GM23338 (cell line): Measurements from ENCODE around the gene NFIA. TPM values are rescaled to one million over a fixed set of nuclear protein-coding genes. Genes with fewer than 3 reads are reported as not detected.

Source experiments
- ATAC-seq: fragments of 200-7000 bp; cut with Tn5 transposase; 3 replicates; pipeline ENCODE4 v1.9.1; 2020
- DNase-seq: peaks from one replicate; pipeline ENCODE4 v3.0.0-alpha.2; 2015; ENCODE audit warnings: low spot score
- H2AFZ ChIP-seq: fragments of 200-600 bp; sonication (generic); 2 replicates; pipeline ENCODE4 v1.8.0; 2016; ENCODE audit warnings: antibody characterized with exemption, mild to moderate bottlenecking, moderate library complexity
- H3F3A ChIP-seq: fragments of 200-600 bp; sonication (generic); replicated peaks from 2 replicates; pipeline ENCODE4 v1.8.0; 2017; ENCODE audit warnings: antibody characterized with exemption, mixed run types, low read depth
- H3K27ac ChIP-seq: fragments of 200-600 bp; sonication (generic); 2 replicates; pipeline ENCODE4 v1.6.1; 2016; ENCODE audit warnings: low read depth
- H3K27me3 ChIP-seq: fragments of 200-600 bp; sonication (generic); 2 replicates; pipeline ENCODE4 v1.8.0; 2016; ENCODE audit warnings: mild to moderate bottlenecking, mixed run types, moderate library complexity; ENCODE audit not compliant: insufficient read depth
- H3K36me3 ChIP-seq: fragments of 200-600 bp; sonication (generic); 2 replicates; pipeline ENCODE4 v1.8.0; 2016; ENCODE audit warnings: mild to moderate bottlenecking; ENCODE audit not compliant: insufficient read depth
- H3K4me1 ChIP-seq: fragments of 200-600 bp; sonication (generic); 2 replicates; pipeline ENCODE4 v1.8.0; 2016; ENCODE audit warnings: mild to moderate bottlenecking, moderate library complexity; ENCODE audit not compliant: insufficient read depth
- H3K4me2 ChIP-seq: fragments of 200-600 bp; sonication (generic); 2 replicates; pipeline ENCODE4 v1.7.1; 2017; ENCODE audit warnings: mixed run types
- H3K4me3 ChIP-seq: fragments of 200-600 bp; sonication (generic); 2 replicates; pipeline ENCODE4 v1.6.1; 2016; ENCODE audit warnings: mixed run types
- H3K79me2 ChIP-seq: fragments of 200-600 bp; sonication (generic); replicated peaks from 2 replicates; pipeline ENCODE4 v1.8.0; 2017; ENCODE audit warnings: mild to moderate bottlenecking; ENCODE audit not compliant: insufficient read depth
- H3K9me2 ChIP-seq: fragments of 200-600 bp; sonication (generic); 2 replicates; pipeline ENCODE4 v1.8.0; 2017; ENCODE audit not compliant: insufficient read depth
- H4K20me1 ChIP-seq: fragments of 200-600 bp; sonication (generic); replicated peaks from 2 replicates; pipeline ENCODE4 v1.8.0; 2017; ENCODE audit warnings: mild to moderate bottlenecking; ENCODE audit not compliant: insufficient read depth
- H3K27ac Mint-ChIP-seq: 2 replicates; pipeline ENCODE4 v1.8.0; 2020; ENCODE audit warnings: inconsistent platforms, mild to moderate bottlenecking, moderate library complexity, mixed read lengths
- H3K27me3 Mint-ChIP-seq: 3 replicates; pipeline ENCODE4 v1.8.0; 2022; ENCODE audit warnings: low read depth, mild to moderate bottlenecking, moderate library complexity, mixed read lengths, inconsistent platforms; ENCODE audit not compliant: insufficient read depth, poor library complexity
- H3K36me3 Mint-ChIP-seq: 3 replicates; pipeline ENCODE4 v1.8.0; 2021; ENCODE audit warnings: low read depth, mild to moderate bottlenecking, inconsistent platforms, moderate library complexity, mixed read lengths
- H3K4me1 Mint-ChIP-seq: 3 replicates; pipeline ENCODE4 v1.8.0; 2020; ENCODE audit warnings: mild to moderate bottlenecking, inconsistent platforms, mixed read lengths
- H3K4me3 Mint-ChIP-seq: 3 replicates; pipeline ENCODE4 v1.8.0; 2021; ENCODE audit warnings: moderate library complexity, mild to moderate bottlenecking, inconsistent platforms, mixed read lengths
- H3K9me3 Mint-ChIP-seq: 3 replicates; pipeline ENCODE4 v1.8.0; 2020; ENCODE audit warnings: moderate library complexity, mild to moderate bottlenecking, inconsistent platforms, mixed read lengths
- CREB1 ChIP-seq: fragments of 250-450 bp; sonication (Bioruptor Pico); IDR thresholded peaks from 2 replicates; pipeline ENCODE4 v1.5.0; 2020; ENCODE audit warnings: low read depth, mild to moderate bottlenecking, moderate library complexity
- ETS1 ChIP-seq: IDR thresholded peaks from 2 replicates; pipeline ENCODE4 v1.6.1; 2016; ENCODE audit warnings: antibody characterized with exemption
- EZH2 ChIP-seq: fragments of 200-600 bp; sonication (generic); IDR thresholded peaks from one replicate; pipeline ENCODE4 v1.8.0; 2017; ENCODE audit warnings: antibody characterized with exemption, mild to moderate bottlenecking, low read depth; ENCODE audit not compliant: unreplicated experiment
- NANOG ChIP-seq: IDR thresholded peaks from 2 replicates; pipeline ENCODE4 v1.6.1; 2016; ENCODE audit warnings: antibody characterized with exemption, borderline replicate concordance
- REST ChIP-seq: IDR thresholded peaks from one replicate; pipeline ENCODE4 v1.6.1; 2018; ENCODE audit warnings: antibody characterized with exemption; ENCODE audit not compliant: unreplicated experiment
- ZNF114 ChIP-seq: fragments of 250-450 bp; sonication (Bioruptor Pico); IDR thresholded peaks from 2 replicates; pipeline ENCODE4 v1.5.0; 2020; ENCODE audit warnings: mild to moderate bottlenecking, moderate library complexity
- ZNF331 ChIP-seq: fragments of 250-450 bp; sonication (Bioruptor Pico); IDR thresholded peaks from 2 replicates; pipeline ENCODE4 v1.5.0; 2020; ENCODE audit warnings: low read depth, mild to moderate bottlenecking, moderate library complexity
- polyA plus RNA-seq: library from polyadenylated mRNA; unstranded; fragments of >200 nt; fragmentation: Nextera tagmentation; extraction: Ambion mirVana; gene quantifications from 2 replicates; pipeline ENCODE4 v1.2.1, GENCODE V29; 2016
- total RNA-seq: library from RNA; depleted of rRNA; stranded (reverse); fragments of >200 nt; shearing (Covaris generic); gene quantifications from 2 replicates; pipeline ENCODE4 v1.2.3, GENCODE V29; 2014
- TF ChIP-seq, protein P1 (sequence below), 2 experiments: fragments of 200-600 bp in 1 of 2; sonication (generic) in 1 of 2; conservative IDR thresholded peaks; 2 replicates each; pipeline versions ENCODE4 v1.5.1 to v1.6.1; 2016 to 2017; ENCODE audit warnings: antibody characterized with exemption in 2 of 2, low read depth in 2 of 2, mild to moderate bottlenecking in 2 of 2, moderate library complexity in 1 of 2

Gene NFIA
- total and polyA plus RNA-seq, 2 experiments from 2014 or later, result 0.97 to 2.3 TPM

DNA sequence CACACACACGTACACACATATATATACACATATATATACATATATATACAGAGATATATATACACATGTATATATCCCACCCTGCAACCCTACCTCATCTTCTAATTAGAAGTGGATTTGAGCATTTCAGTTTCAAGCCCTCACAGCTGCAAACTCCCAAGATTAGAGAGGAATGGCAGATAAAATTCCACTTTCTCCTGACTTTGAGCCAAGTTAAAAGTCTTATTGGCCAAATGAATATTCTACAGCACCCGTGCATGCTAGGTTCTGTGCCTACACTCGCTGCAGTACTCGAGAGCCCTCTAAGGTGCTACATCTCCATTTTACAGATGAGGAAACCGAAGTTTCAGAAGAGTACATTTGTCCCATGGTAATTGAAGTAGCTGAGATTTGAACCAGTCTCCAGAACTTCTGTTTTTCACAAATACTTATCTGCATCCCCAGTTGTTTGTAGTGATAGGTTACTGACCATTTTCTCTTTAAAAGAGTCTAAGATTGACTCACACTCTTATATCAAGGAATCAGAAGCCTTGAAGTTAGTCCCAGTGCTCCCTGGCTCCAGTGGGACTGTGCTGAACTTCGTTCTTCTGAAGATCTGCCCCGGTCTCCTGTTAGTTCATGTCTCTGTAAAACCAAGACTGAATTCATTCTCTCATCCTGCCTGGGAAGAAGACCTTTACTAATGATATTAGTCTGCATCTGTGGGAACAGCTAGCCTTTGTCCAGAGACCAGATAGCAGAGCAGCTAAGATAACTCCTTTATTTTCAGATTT, 350.4 kb downstream of the NFIA start:
- Mint-ChIP-seq H3K27me3 (no peaks in the 10 kb centered on the region), H3K4me1 (peaks cover 7% of the 10 kb centered on the region), H3K36me3 (no peaks in the 10 kb centered on the region), H3K9me3 (no peaks in the 10 kb centered on the region), H3K4me3 (no peak overlapping the region), H3K27ac (no peak overlapping the region)
- ATAC-seq, result no peak
- TF ChIP-seq, protein P1, sequence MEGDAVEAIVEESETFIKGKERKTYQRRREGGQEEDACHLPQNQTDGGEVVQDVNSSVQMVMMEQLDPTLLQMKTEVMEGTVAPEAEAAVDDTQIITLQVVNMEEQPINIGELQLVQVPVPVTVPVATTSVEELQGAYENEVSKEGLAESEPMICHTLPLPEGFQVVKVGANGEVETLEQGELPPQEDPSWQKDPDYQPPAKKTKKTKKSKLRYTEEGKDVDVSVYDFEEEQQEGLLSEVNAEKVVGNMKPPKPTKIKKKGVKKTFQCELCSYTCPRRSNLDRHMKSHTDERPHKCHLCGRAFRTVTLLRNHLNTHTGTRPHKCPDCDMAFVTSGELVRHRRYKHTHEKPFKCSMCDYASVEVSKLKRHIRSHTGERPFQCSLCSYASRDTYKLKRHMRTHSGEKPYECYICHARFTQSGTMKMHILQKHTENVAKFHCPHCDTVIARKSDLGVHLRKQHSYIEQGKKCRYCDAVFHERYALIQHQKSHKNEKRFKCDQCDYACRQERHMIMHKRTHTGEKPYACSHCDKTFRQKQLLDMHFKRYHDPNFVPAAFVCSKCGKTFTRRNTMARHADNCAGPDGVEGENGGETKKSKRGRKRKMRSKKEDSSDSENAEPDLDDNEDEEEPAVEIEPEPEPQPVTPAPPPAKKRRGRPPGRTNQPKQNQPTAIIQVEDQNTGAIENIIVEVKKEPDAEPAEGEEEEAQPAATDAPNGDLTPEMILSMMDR (conservative IDR thresholded peaks at IDR 0.05; ENCODE audit: low read depth in 2 of 2), result no peak
- TF ChIP-seq ETS1, result no peak
- TF ChIP-seq EZH2, result no peak
- no peak for TF ChIP-seq NANOG
- Histone ChIP-seq H4K20me1 (no peaks in the 10 kb centered on the region), H3K4me1 (peaks cover 18% of the 10 kb centered on the region), H2AFZ (no peak overlapping the region), H3K27me3 (no peaks in the 10 kb centered on the region), H3K79me2 (no peaks in the 10 kb centered on the region), H3K4me2 (no peak overlapping the region), H3K9me2 (no peaks in the 10 kb centered on the region), H3F3A (no peaks in the 10 kb centered on the region), H3K4me3 (no peak overlapping the region), H3K27ac (no peak overlapping the region), H3K36me3 (no peaks in the 10 kb centered on the region)
- DNase-seq, result no peak

- Mint-ChIP-seq H3K36me3 (no peaks in the 10 kb centered on the region), H3K4me1 (peaks cover 7% of the 10 kb centered on the region), H3K9me3 (no peaks in the 10 kb centered on the region), H3K4me3 (no peak overlapping the region), H3K27ac (no peak overlapping the region), H3K27me3 (no peaks in the 10 kb centered on the region)
- H3K4me3 ChIP-seq, result no peak overlapping the region
- TF ChIP-seq ZNF331 (CRISPR knock-in tag) (no peak), ZNF114 (no peak)
- H3F3A ChIP-seq, result no peaks in the 10 kb centered on the region
- no peak for ATAC-seq
- no peaks in the 10 kb centered on the region for H3K36me3 ChIP-seq
- DNase-seq, result no peak
- no peaks in the 10 kb centered on the region for H3K9me2 ChIP-seq
- H4K20me1 ChIP-seq, result no peaks in the 10 kb centered on the region
- no peak overlapping the region for H3K4me2 ChIP-seq
- peaks cover 18% of the 10 kb centered on the region for H3K4me1 ChIP-seq
- no peaks in the 10 kb centered on the region for H3K27me3 ChIP-seq
- H2AFZ ChIP-seq, result no peak overlapping the region
- no peaks in the 10 kb centered on the region for H3K79me2 ChIP-seq
- no peak overlapping the region for H3K27ac ChIP-seq
Observed at GRCh38 chr1:61433646-61434045, 351.3 kb downstream of the NFIA start.

GRCh38 chr1:61434276-61434675, 351.9 kb downstream of the NFIA start:
- H3K9me3 Mint-ChIP-seq, result no peaks in the 10 kb centered on the region
- H3K4me3 Mint-ChIP-seq, result no peak overlapping the region
- no peak overlapping the region for H3K27ac Mint-ChIP-seq
- TF ChIP-seq NANOG (no peak), REST (no peak), ZNF331 (CRISPR knock-in tag) (no peak), CREB1 (CRISPR knock-in tag) (no peak)

More at GRCh38 chr1:61434276-61434675, 351.9 kb downstream of the NFIA start:
- Mint-ChIP-seq H3K36me3 (no peaks in the 10 kb centered on the region), H3K27me3 (no peaks in the 10 kb centered on the region), H3K4me1 (peaks cover 7% of the 10 kb centered on the region)
- Histone ChIP-seq H2AFZ (no peak overlapping the region), H3K36me3 (no peaks in the 10 kb centered on the region), H3K79me2 (no peaks in the 10 kb centered on the region), H3K27ac (no peak overlapping the region), H3K9me2 (no peaks in the 10 kb centered on the region), H3K27me3 (no peaks in the 10 kb centered on the region), H3K4me1 (peaks cover 18% of the 10 kb centered on the region), H3K4me2 (no peak overlapping the region), H3K4me3 (no peak overlapping the region), H4K20me1 (no peaks in the 10 kb centered on the region), H3F3A (no peaks in the 10 kb centered on the region)
- DNase-seq (no peak), ATAC-seq (no peak)
